HCT116 (cell line): ENCODE results near the gene CBLB. TPM values are rescaled to one million over a fixed set of nuclear protein-coding genes. Genes with fewer than 3 reads are reported as not detected.

Source experiments
- ATAC-seq: fragments of 200-7000 bp; cut with Tn5 transposase; 2 replicates; pipeline ENCODE4 v1.9.1; 2020; ENCODE audit warnings: mild to moderate bottlenecking, moderate library complexity
- BruUV-seq: library from RNA; stranded (reverse); fragments of 400-500 nt; replicated peaks from 2 replicates; lab custom pipeline; 2021; lab: Mats Ljungman, UMichigan
- CTCF ChIA-PET: fragments of 300-600 bp; sonication (Branson Sonifier 250); formaldehyde crosslinking; loops from one replicate; lab custom pipeline; 2021; ENCODE audit warnings: antibody characterized with exemption; lab: Charles Lee
- POLR2A ChIA-PET: fragments of 300-600, 350-600 bp; sonication (Branson Sonifier 250); formaldehyde crosslinking; loops from one replicate; lab custom pipeline; 2021; ENCODE audit warnings: antibody characterized with exemption; lab: Charles Lee
- RAD21 ChIA-PET, 2 experiments: fragments of 300-600 bp; sonication (Branson Sonifier 250); formaldehyde crosslinking; loops; one replicate each; lab custom pipeline; 2023; ENCODE audit warnings: low total read pairs in 2 of 2; ENCODE audit not compliant: uncharacterized antibody in 2 of 2, unreplicated experiment in 2 of 2, low non-redundant PET in 1 of 2; lab: Charles Lee
- DNase-seq: peaks from one replicate; pipeline ENCODE4 v3.0.0-alpha.2; 2010; ENCODE audit warnings: low read depth, low spot score
- H2AFZ ChIP-seq: fragments of 200-600 bp; shearing (Covaris generic), sonication (generic); 2 replicates; pipeline ENCODE4 v1.6.1; 2017; ENCODE audit warnings: low read depth, mixed run types, mixed read lengths, antibody characterized with exemption, low read length; ENCODE audit not compliant: poor library complexity, severe bottlenecking
- H3K27ac ChIP-seq: 2 replicates; pipeline ENCODE4 v1.5.1; 2012; ENCODE audit warnings: low read depth, low read length
- H3K27me3 ChIP-seq: fragments of 200-600 bp; sonication (generic); 2 replicates; pipeline ENCODE4 v1.6.1; 2016; ENCODE audit warnings: mixed run types, low read length, mixed read lengths; ENCODE audit not compliant: insufficient read depth
- H3K36me3 ChIP-seq, 2 experiments: fragments of 200-500 bp in 1 of 2; fragments of 200-600 bp in 1 of 2; sonication (Bioruptor generic) in 1 of 2; sonication (generic) in 1 of 2; 2 replicates each; pipeline versions ENCODE4 v1.5.1 to v1.6.1; 2014 to 2016; ENCODE audit warnings: low read length in 2 of 2, inconsistent platforms in 1 of 2, mixed read lengths in 1 of 2, mixed run types in 1 of 2; ENCODE audit not compliant: insufficient read depth in 2 of 2, control insufficient read depth in 1 of 2
- H3K4me1 ChIP-seq, 2 experiments: fragments of 200-600 bp in 1 of 2; sonication (generic) in 1 of 2; 2 replicates each; pipeline versions ENCODE4 v1.5.1 to v1.6.1; 2012 to 2017; ENCODE audit warnings: low read length in 2 of 2, inconsistent platforms in 1 of 2, mild to moderate bottlenecking in 1 of 2, mixed read lengths in 1 of 2, mixed run types in 1 of 2, moderate library complexity in 1 of 2; ENCODE audit not compliant: insufficient read depth in 2 of 2, control insufficient read depth in 1 of 2
- H3K4me2 ChIP-seq: fragments of 200-600 bp; sonication (generic); 2 replicates; pipeline ENCODE4 v1.6.1; 2017; ENCODE audit warnings: mixed run types, low read length, mixed read lengths
- H3K4me3 ChIP-seq, 2 experiments: fragments of 200-600 bp in 1 of 2; sonication (generic) in 1 of 2; replicated peaks in 1 of 2; 2 replicates each; pipeline ENCODE4 v1.5.1; 2011 to 2016; ENCODE audit warnings: low read length in 2 of 2, control low read depth in 1 of 2, low read depth in 1 of 2, mild to moderate bottlenecking in 1 of 2, mixed read lengths in 1 of 2, mixed run types in 1 of 2
- H3K79me2 ChIP-seq: fragments of 200-600 bp; sonication (generic); 2 replicates; pipeline ENCODE4 v1.6.1; 2017; ENCODE audit warnings: mild to moderate bottlenecking, mixed run types, low read length, moderate library complexity, mixed read lengths; ENCODE audit not compliant: insufficient read depth
- H3K9ac ChIP-seq: fragments of 200-600 bp; sonication (generic); 2 replicates; pipeline ENCODE4 v1.6.1; 2016; ENCODE audit warnings: low read length, mixed read lengths
- H3K9me2 ChIP-seq: fragments of 200-600 bp; sonication (generic), shearing (Covaris generic); 2 replicates; pipeline ENCODE4 v1.6.1; 2017; ENCODE audit warnings: mixed run types, mild to moderate bottlenecking, moderate library complexity; ENCODE audit not compliant: insufficient read depth
- H3K9me3 ChIP-seq, 2 experiments: fragments of 200-500 bp in 1 of 2; fragments of 200-600 bp in 1 of 2; sonication (Bioruptor generic) in 1 of 2; sonication (generic) in 1 of 2; 2 replicates each; pipeline ENCODE4 v1.6.1; 2014 to 2017; ENCODE audit warnings: low read length in 2 of 2, mixed read lengths in 2 of 2, inconsistent platforms in 1 of 2, low read depth in 1 of 2, mild to moderate bottlenecking in 1 of 2, mixed run types in 1 of 2, moderate library complexity in 1 of 2; ENCODE audit not compliant: control insufficient read depth in 1 of 2, insufficient read depth in 1 of 2
- H4K20me1 ChIP-seq: fragments of 200-600 bp; sonication (generic), shearing (Covaris generic); 2 replicates; pipeline ENCODE4 v1.6.1; 2017; ENCODE audit warnings: mixed run types, mild to moderate bottlenecking, moderate library complexity; ENCODE audit not compliant: insufficient read depth
- CEBPB ChIP-seq: IDR thresholded peaks from 2 replicates; pipeline ENCODE4 v1.6.1; 2012; ENCODE audit warnings: low read depth
- ELF1 ChIP-seq: IDR thresholded peaks from 2 replicates; pipeline ENCODE4 v1.6.1; 2012; ENCODE audit warnings: low read depth, borderline replicate concordance
- EZH2phosphoT487 ChIP-seq: fragments of 200-600 bp; IDR thresholded peaks from 2 replicates; pipeline ENCODE4 v1.6.1; 2018; ENCODE audit warnings: antibody characterized with exemption, borderline replicate concordance
- JUND ChIP-seq: IDR thresholded peaks from 2 replicates; pipeline ENCODE4 v1.6.1; 2012
- SIN3A ChIP-seq: IDR thresholded peaks from 2 replicates; pipeline ENCODE4 v1.6.1; 2012; ENCODE audit warnings: low read depth
- SP1 ChIP-seq: IDR thresholded peaks from 2 replicates; pipeline ENCODE4 v1.6.1; 2012; ENCODE audit warnings: low read depth
- SRF ChIP-seq: IDR thresholded peaks from 2 replicates; pipeline ENCODE4 v1.6.1; 2012; ENCODE audit warnings: low read depth
- intact Hi-C: fragments of 100-400 bp; cut with micrococcal nuclease; formaldehyde crosslinking; loops from 2 replicates; pipeline ENCODE4 v1.10.0; 2022
- total RNA-seq: library from RNA; stranded (reverse); gene quantifications from one replicate; pipeline ENCODE4 v1.2.1, GENCODE V29; 2021; ENCODE audit not compliant: unreplicated experiment
- TF ChIP-seq, protein P1 (sequence below): IDR thresholded peaks from 2 replicates; pipeline ENCODE4 v1.6.1; 2012
- TF ChIP-seq, protein P2 (sequence below): IDR thresholded peaks from 2 replicates; pipeline ENCODE4 v1.6.1; 2012; ENCODE audit warnings: low read depth
- TF ChIP-seq, protein P3 (sequence below): IDR thresholded peaks from 2 replicates; pipeline ENCODE4 v1.6.1; 2011; ENCODE audit warnings: mild to moderate bottlenecking, low read length, moderate library complexity; ENCODE audit not compliant: insufficient replicate concordance; ENCODE audit errors: extremely low read depth

The CBLB gene
- total RNA-seq, 1 experiment from 2014 or later: 10.4 TPM

DNA sequence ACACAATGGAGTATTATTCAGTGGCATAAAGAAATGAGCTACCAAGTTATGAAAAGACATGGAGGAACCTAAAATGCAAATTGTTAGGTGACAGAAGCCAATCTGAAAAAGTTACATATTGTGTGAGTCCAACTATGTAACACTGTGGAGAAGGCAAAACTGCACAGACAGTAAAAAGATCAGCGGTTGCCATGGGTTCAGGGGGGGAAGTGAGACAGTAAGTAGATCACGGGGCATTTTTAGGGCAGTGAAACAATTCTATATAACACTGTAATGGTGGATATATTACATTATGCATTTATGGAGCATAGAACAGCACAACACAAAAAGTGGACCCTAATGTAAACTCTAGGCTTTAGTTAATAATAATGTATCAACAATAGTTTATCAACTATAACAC is 17.6 kb downstream of the CBLB start:
- H3K4me1 ChIP-seq: no peaks in the 10 kb centered on the region
- TF ChIP-seq JUND: no peak
- TF ChIP-seq SRF: no peak
- TF ChIP-seq SP1: no peak
- TF ChIP-seq ELF1: no peak
- TF ChIP-seq EZH2phosphoT487: no peak
- no peak for TF ChIP-seq SIN3A
- TF ChIP-seq, protein P1, sequence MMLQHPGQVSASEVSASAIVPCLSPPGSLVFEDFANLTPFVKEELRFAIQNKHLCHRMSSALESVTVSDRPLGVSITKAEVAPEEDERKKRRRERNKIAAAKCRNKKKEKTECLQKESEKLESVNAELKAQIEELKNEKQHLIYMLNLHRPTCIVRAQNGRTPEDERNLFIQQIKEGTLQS: no peak
- TF ChIP-seq, protein P2, sequence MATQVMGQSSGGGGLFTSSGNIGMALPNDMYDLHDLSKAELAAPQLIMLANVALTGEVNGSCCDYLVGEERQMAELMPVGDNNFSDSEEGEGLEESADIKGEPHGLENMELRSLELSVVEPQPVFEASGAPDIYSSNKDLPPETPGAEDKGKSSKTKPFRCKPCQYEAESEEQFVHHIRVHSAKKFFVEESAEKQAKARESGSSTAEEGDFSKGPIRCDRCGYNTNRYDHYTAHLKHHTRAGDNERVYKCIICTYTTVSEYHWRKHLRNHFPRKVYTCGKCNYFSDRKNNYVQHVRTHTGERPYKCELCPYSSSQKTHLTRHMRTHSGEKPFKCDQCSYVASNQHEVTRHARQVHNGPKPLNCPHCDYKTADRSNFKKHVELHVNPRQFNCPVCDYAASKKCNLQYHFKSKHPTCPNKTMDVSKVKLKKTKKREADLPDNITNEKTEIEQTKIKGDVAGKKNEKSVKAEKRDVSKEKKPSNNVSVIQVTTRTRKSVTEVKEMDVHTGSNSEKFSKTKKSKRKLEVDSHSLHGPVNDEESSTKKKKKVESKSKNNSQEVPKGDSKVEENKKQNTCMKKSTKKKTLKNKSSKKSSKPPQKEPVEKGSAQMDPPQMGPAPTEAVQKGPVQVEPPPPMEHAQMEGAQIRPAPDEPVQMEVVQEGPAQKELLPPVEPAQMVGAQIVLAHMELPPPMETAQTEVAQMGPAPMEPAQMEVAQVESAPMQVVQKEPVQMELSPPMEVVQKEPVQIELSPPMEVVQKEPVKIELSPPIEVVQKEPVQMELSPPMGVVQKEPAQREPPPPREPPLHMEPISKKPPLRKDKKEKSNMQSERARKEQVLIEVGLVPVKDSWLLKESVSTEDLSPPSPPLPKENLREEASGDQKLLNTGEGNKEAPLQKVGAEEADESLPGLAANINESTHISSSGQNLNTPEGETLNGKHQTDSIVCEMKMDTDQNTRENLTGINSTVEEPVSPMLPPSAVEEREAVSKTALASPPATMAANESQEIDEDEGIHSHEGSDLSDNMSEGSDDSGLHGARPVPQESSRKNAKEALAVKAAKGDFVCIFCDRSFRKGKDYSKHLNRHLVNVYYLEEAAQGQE: no peak
- TF ChIP-seq CEBPB: no peak
- TF ChIP-seq, protein P3, sequence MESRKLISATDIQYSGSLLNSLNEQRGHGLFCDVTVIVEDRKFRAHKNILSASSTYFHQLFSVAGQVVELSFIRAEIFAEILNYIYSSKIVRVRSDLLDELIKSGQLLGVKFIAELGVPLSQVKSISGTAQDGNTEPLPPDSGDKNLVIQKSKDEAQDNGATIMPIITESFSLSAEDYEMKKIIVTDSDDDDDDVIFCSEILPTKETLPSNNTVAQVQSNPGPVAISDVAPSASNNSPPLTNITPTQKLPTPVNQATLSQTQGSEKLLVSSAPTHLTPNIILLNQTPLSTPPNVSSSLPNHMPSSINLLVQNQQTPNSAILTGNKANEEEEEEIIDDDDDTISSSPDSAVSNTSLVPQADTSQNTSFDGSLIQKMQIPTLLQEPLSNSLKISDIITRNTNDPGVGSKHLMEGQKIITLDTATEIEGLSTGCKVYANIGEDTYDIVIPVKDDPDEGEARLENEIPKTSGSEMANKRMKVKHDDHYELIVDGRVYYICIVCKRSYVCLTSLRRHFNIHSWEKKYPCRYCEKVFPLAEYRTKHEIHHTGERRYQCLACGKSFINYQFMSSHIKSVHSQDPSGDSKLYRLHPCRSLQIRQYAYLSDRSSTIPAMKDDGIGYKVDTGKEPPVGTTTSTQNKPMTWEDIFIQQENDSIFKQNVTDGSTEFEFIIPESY: no peak
- TF ChIP-seq, all 23 proteins: peak for 0
- Histone ChIP-seq H3K27me3 (no peaks in the 10 kb centered on the region), H4K20me1 (no peaks in the 10 kb centered on the region), H3K36me3 (no peaks in the 10 kb centered on the region), H3K79me2 (no peaks in the 10 kb centered on the region), H3K9me3 (no peaks in the 10 kb centered on the region), H3K9me2 (no peaks in the 10 kb centered on the region; the same call in 1 of the 2 replicates), H3K4me2 (no peak overlapping the region), H2AFZ (no peak overlapping the region), H3K27ac (no peak overlapping the region), H3K9ac (no peak overlapping the region), H3K4me3 (no peak overlapping the region)
- ChIA-PET POLR2A (no interaction called here), RAD21 (no interaction called here), CTCF (no interaction called here)
- no peak for DNase-seq
- no peak for ATAC-seq
- no TSS peak for BruUV-seq
- intact Hi-C loops: no loop called here
